Measurements from ENCODE around the gene KLHL29.

Gene KLHL29

DNA sequence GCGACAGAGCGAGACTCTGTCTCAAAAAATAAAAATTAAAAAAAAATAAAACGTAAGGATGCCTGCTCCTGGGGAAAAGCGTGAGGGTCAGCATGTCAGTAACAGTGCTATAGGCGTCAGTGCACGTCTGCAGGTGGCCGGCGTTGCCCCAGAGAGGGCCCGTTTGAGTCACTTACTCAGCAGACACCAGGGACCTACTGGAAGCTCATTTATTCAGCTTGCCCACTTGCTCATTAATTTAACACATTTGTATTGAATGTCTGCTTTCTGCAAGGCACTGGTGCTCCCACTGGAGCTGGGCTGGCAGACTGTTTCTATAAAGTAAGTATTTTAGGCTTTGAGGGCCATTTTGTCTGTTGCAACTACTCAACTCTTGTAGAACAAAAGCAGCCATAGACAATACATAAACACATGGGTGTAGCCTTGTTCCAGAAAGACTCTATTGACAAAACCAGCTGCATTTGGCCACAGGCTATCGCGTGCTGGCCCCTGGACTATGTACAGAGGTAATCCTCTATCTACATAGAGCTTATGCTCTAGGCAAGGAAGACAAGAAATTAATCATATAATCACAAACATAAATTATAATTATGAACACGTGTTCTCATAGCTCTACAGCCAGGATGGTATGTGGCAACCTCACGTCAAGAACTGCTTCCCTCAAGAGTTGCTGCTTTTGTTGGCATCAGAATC, 73.2 kb downstream of the KLHL29 start:
- Histone ChIP-seq H3K27me3 (ENCODE audit: control insufficient read depth, insufficient read depth, low read length) (no peaks in the 10 kb centered on the region), H3K9ac (ENCODE audit: low read depth, low read length) (no peak overlapping the region), H3K4me3 (ENCODE audit: low read depth, low read length) (no peak overlapping the region), H3K36me3 (ENCODE audit: control insufficient read depth, insufficient read depth, low read length) (no peaks in the 10 kb centered on the region), H3K9me3 (ENCODE audit: control insufficient read depth, insufficient read depth, low read length) (no peaks in the 10 kb centered on the region), H3K4me1 (ENCODE audit: control insufficient read depth, insufficient read depth, low read length) (no peaks in the 10 kb centered on the region)

DNA sequence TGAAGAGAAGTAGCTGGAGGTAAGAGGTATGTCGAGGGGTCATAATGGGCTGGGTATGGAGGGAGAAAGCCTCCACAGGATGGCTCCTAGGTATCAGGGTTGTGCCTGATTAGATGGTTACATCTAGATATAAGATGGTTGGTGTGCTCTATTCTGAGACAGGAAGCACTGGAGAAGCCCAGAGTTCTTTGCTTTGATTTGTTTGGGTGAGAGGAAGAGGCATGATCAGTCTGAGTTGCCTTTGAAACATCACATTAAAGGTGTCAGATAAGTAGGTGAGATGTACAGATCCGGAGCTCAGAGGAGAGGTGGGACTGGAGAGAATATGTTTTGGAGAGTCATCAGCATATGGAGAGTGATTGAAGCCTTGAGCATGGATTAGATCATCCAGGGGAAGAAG, 74.1 kb downstream of the KLHL29 start:
- Histone ChIP-seq H3K9me3 (ENCODE audit: control insufficient read depth, insufficient read depth, low read length) (no peaks in the 10 kb centered on the region), H3K27me3 (ENCODE audit: control insufficient read depth, insufficient read depth, low read length) (no peaks in the 10 kb centered on the region), H3K36me3 (ENCODE audit: control insufficient read depth, insufficient read depth, low read length) (no peaks in the 10 kb centered on the region), H3K4me1 (ENCODE audit: control insufficient read depth, insufficient read depth, low read length) (no peaks in the 10 kb centered on the region), H3K4me3 (ENCODE audit: low read depth, low read length) (no peak overlapping the region), H3K9ac (ENCODE audit: low read depth, low read length) (no peak overlapping the region)

DNA sequence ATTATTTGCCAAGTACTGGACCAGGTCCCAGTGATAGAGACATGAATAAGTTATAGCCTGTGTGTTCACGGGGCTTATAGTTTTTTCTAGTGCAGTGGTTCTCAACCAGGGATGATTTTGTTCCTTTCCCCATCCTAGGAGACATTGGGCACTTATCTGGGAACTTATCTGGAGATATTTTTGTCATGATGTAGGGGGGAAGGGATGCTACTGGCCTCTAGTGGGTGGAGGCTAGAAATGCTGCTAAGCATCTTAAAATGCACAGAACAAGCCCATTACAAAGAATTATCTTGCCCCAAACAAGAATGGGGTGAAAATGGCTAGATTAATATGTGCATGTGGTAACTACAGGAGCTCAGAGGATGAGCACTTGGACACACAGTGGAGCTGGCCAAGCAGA, 75.2 kb downstream of the KLHL29 start:
- no peaks in the 10 kb centered on the region for H3K27me3 ChIP-seq (ENCODE audit: control insufficient read depth, insufficient read depth, low read length)
- H3K4me3 ChIP-seq (ENCODE audit: low read depth, low read length), result no peak overlapping the region
- no peak overlapping the region for H3K9ac ChIP-seq (ENCODE audit: low read depth, low read length)
- no peaks in the 10 kb centered on the region for H3K36me3 ChIP-seq (ENCODE audit: control insufficient read depth, insufficient read depth, low read length)
- H3K9me3 ChIP-seq (ENCODE audit: control insufficient read depth, insufficient read depth, low read length), result no peaks in the 10 kb centered on the region
- H3K4me1 ChIP-seq (ENCODE audit: control insufficient read depth, insufficient read depth, low read length), result no peaks in the 10 kb centered on the region

DNA sequence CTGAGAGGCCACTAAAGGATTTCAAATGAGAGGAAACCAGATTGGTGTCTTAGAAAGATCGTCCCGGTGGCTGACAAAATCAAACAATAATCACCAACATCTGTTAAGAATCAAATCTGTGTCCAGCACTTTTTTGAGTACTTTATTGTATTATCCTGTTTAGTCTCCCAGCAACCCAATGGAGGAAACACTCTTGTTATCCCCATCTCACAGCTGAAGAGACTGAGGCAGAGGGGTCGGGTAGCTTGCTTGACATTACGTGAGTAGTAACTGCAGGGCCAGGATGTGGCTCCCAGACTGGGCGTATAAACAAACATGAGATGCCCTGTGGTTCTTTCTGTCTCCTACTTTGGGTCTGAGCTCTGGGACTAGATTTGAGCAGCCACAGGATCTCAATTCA, 76.0 kb downstream of the KLHL29 start:
- no peaks in the 10 kb centered on the region for H3K36me3 ChIP-seq (ENCODE audit: control insufficient read depth, insufficient read depth, low read length)
- no peaks in the 10 kb centered on the region for H3K4me1 ChIP-seq (ENCODE audit: control insufficient read depth, insufficient read depth, low read length)
- no peak overlapping the region for H3K9ac ChIP-seq (ENCODE audit: low read depth, low read length)
- no peaks in the 10 kb centered on the region for H3K27me3 ChIP-seq (ENCODE audit: control insufficient read depth, insufficient read depth, low read length)
- H3K4me3 ChIP-seq (ENCODE audit: low read depth, low read length), result no peak overlapping the region
- H3K9me3 ChIP-seq (ENCODE audit: control insufficient read depth, insufficient read depth, low read length), result no peaks in the 10 kb centered on the region

DNA sequence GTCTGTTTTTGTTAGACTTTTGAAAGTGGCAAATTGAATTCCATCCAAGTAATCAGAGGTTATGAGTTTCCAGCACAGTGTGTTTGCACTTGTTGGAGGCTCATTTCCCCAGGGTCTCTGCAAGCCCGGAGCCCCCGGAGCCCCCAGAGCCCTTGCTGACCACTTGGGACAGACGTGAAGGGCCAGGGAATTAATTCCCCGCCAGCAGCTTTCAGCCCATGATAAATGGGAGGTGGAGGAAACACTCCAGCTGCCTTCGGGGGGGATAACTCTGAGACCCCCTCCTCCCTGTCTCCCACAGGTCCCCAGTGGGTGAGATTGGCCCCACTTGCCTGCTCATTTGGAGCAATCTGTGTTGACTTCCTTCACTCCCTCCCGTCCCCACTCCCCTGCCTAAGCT, 79.2 kb downstream of the KLHL29 start:
- Histone ChIP-seq H3K27me3 (ENCODE audit: control insufficient read depth, insufficient read depth, low read length) (no peaks in the 10 kb centered on the region), H3K4me1 (ENCODE audit: control insufficient read depth, insufficient read depth, low read length) (no peaks in the 10 kb centered on the region)

DNA sequence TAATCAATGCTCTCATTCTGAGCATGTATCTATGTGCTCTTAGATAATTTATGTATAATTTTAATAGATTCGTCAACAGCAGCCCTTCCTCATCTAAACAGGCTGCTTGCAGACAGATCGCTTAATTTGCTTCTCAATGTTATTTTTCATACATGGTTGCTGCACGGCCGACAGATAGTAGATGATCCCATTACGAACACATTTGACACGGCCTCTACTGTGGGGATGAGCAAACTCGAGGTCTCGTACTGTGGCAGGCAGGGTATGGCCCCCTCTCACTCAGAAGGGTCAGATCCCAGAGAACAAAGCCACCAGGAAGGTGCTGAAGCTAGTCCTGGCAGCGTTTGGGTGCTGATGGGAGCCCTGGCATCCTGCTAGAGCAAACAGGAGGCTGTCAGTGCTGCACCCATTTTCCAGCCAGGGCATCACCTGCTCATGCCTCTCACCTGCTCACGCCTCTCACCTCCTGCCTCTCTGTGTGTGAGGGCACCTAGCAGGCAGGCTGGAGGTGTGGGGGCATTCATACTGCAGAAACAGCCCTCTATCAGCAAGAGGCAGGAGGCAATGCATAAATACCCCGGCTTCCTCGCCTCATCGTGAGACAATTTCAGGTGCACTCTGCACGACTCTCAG, 80.0 kb downstream of the KLHL29 start:
- Histone ChIP-seq H3K27me3 (ENCODE audit: control insufficient read depth, insufficient read depth, low read length) (no peaks in the 10 kb centered on the region), H3K9ac (ENCODE audit: low read depth, low read length) (no peak overlapping the region), H3K9me3 (ENCODE audit: control insufficient read depth, insufficient read depth, low read length) (no peaks in the 10 kb centered on the region), H3K4me1 (ENCODE audit: control insufficient read depth, insufficient read depth, low read length) (no peaks in the 10 kb centered on the region), H3K4me3 (ENCODE audit: low read depth, low read length) (no peak overlapping the region), H3K36me3 (ENCODE audit: control insufficient read depth, insufficient read depth, low read length) (no peaks in the 10 kb centered on the region)

More for the DNA sequence above, 79.2 kb downstream of the KLHL29 start:
- H3K9ac ChIP-seq (ENCODE audit: low read depth, low read length), result no peak overlapping the region
- no peaks in the 10 kb centered on the region for H3K36me3 ChIP-seq (ENCODE audit: control insufficient read depth, insufficient read depth, low read length)
- H3K9me3 ChIP-seq (ENCODE audit: control insufficient read depth, insufficient read depth, low read length), result no peaks in the 10 kb centered on the region
- H3K4me3 ChIP-seq (ENCODE audit: low read depth, low read length), result no peak overlapping the region

DNA sequence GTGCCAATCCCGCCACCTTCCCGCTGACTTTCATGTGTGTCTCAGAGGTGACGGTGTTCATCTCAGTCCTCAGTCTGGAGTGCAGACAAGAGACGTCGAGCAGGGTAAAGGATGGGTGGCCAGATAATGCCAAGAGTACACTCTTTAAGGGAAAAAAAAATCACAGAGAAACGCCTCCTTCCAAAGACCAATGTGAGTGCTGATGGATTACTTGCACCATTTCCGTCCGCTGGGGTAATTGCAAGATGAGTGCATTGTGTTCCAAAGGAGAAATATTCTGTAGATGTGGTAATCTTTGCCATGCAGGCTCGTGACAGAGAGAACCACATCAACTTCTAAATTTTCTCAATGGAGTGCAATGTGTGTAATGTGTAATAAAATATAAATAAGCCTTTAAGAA, 81.0 kb downstream of the KLHL29 start:
- Histone ChIP-seq H3K27me3 (ENCODE audit: control insufficient read depth, insufficient read depth, low read length) (no peaks in the 10 kb centered on the region), H3K36me3 (ENCODE audit: control insufficient read depth, insufficient read depth, low read length) (no peaks in the 10 kb centered on the region), H3K9ac (ENCODE audit: low read depth, low read length) (no peak overlapping the region), H3K4me3 (ENCODE audit: low read depth, low read length) (no peak overlapping the region), H3K9me3 (ENCODE audit: control insufficient read depth, insufficient read depth, low read length) (no peaks in the 10 kb centered on the region), H3K4me1 (ENCODE audit: control insufficient read depth, insufficient read depth, low read length) (no peaks in the 10 kb centered on the region)

DNA sequence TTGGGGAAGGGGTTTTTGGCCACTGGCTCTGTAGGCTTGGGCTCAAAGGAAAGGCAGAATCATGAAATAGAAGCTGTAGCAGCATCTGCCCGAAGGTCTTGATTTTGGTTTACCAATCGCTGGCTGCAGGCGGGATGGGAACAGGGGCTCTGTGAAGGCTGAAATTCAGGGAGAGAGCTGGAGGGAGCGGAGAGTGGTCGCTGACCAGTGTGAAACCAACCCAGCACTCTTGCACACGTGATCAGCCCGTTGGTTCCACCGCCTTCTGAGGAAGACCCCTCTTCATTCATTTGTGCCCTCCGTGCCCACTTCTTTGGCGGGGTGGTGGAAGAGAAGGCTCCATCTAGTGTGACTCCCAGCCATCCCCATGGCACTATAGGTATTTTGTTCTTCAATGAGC, 82.6 kb downstream of the KLHL29 start:
- Histone ChIP-seq H3K27me3 (ENCODE audit: control insufficient read depth, insufficient read depth, low read length) (no peaks in the 10 kb centered on the region), H3K36me3 (ENCODE audit: control insufficient read depth, insufficient read depth, low read length) (no peaks in the 10 kb centered on the region), H3K9me3 (ENCODE audit: control insufficient read depth, insufficient read depth, low read length) (no peaks in the 10 kb centered on the region)

DNA sequence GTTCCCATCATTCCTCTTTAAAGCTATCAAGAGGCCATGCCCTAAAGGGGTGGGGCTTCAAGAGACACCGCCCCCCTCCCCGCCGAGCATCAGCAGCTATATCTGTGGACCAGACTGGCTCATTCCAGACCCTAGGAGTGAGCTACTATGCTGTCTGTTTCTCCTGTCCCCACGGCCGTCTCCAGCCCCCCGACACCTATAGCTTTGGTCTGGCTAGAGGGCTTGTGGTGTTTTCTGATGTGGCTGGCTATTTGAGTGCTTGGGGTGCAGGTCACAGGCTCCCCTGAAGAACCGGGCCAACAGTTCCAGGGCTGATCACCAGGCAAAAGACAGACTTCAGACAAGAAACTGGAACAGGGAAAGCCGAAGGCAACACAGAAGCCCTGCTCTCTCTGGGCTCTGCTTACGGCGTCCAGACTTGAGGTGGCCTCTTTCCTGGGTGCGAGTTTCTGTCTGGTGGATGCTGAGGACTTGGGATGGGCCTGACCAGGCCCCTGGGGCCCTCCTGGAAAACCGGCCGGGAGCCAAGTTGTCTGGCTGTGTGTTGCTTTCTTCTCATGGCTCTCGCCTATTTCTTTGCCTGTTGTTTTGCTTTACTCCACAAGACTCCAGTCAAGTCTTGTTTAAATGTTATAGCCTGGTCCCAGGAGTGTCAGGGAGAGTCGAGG, 83.6 kb downstream of the KLHL29 start:
- Histone ChIP-seq H3K9me3 (ENCODE audit: control insufficient read depth, insufficient read depth, low read length) (no peaks in the 10 kb centered on the region), H3K36me3 (ENCODE audit: control insufficient read depth, insufficient read depth, low read length) (no peaks in the 10 kb centered on the region), H3K4me3 (ENCODE audit: low read depth, low read length) (no peak overlapping the region), H3K4me1 (ENCODE audit: control insufficient read depth, insufficient read depth, low read length) (no peaks in the 10 kb centered on the region), H3K27me3 (ENCODE audit: control insufficient read depth, insufficient read depth, low read length) (peaks cover 2% of the 10 kb centered on the region), H3K9ac (ENCODE audit: low read depth, low read length) (no peak overlapping the region)

More for the DNA sequence above, 82.6 kb downstream of the KLHL29 start:
- Histone ChIP-seq H3K9ac (ENCODE audit: low read depth, low read length) (no peak overlapping the region), H3K4me1 (ENCODE audit: control insufficient read depth, insufficient read depth, low read length) (no peaks in the 10 kb centered on the region), H3K4me3 (ENCODE audit: low read depth, low read length) (no peak overlapping the region)

DNA sequence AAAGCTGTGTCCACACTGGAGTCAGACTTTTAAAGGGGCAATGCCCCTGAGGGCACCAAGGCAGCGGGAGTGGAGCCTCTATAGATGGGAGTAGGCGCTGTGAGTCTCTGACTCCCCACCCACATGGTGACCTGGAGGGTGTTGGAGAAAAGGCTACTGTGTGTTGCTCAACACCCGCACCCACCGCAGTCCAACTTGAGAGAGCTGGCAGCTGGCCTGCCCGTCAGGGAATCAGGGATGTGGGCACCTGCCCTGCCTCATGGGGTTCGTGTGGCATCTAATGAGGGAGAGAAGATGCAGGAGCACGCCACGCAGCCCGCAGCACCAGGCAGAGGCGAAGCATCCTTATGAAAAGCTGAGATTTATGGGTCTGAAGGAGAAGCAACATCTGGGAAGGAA, 84.2 kb downstream of the KLHL29 start:
- H3K4me3 ChIP-seq (ENCODE audit: low read depth, low read length), result no peak overlapping the region
- peaks cover 5% of the 10 kb centered on the region for H3K27me3 ChIP-seq (ENCODE audit: control insufficient read depth, insufficient read depth, low read length)
- no peak overlapping the region for H3K9ac ChIP-seq (ENCODE audit: low read depth, low read length)
- H3K36me3 ChIP-seq (ENCODE audit: control insufficient read depth, insufficient read depth, low read length), result no peaks in the 10 kb centered on the region
- H3K4me1 ChIP-seq (ENCODE audit: control insufficient read depth, insufficient read depth, low read length), result no peaks in the 10 kb centered on the region
- no peaks in the 10 kb centered on the region for H3K9me3 ChIP-seq (ENCODE audit: control insufficient read depth, insufficient read depth, low read length)

DNA sequence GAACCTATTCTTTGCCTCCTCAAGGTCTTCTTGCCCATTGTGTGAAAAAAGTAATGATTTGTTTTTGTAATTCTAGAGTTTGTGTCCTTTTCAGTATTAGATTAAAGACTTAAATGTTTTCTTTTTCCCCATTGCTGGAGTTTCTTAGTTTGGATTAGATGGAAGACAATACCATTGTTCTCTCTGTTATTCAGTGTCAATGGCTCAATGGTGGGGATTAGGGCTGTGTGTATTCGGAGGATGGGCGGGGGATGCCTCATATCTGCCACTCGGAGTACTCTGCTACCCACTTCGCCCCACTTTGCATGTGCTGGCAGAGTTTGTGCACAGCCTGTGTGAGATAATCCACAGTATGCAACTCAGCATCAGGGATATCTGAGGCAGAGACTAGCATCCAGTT, 90.1 kb downstream of the KLHL29 start:
- no peak overlapping the region for H3K9ac ChIP-seq (ENCODE audit: low read depth, low read length)
- no peaks in the 10 kb centered on the region for H3K36me3 ChIP-seq (ENCODE audit: control insufficient read depth, insufficient read depth, low read length)
- peaks cover 19% of the 10 kb centered on the region for H3K4me1 ChIP-seq (ENCODE audit: control insufficient read depth, insufficient read depth, low read length)
- peaks cover 5% of the 10 kb centered on the region for H3K27me3 ChIP-seq (ENCODE audit: control insufficient read depth, insufficient read depth, low read length)
- no peaks in the 10 kb centered on the region for H3K9me3 ChIP-seq (ENCODE audit: control insufficient read depth, insufficient read depth, low read length)
- no peak overlapping the region for H3K4me3 ChIP-seq (ENCODE audit: low read depth, low read length)

DNA sequence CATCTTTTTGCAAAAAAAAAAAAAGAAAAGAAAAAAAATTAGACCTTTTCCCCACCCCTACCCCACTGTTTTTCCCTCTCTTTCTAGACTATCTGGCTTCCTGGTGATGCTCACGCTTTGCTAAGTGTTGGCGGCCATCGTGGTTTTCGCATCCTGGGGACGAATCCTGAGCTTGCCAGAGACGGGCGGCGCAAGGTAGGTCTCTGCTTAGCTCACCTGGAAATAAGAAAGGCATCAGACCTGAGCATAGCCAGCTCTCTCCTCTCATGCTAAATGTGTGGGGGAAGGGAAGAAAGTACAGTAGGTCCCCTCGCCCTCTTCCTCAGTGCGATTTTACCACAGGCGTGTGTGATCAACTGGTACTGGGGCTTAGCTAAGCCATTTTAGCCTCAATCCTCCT, 90.5 kb downstream of the KLHL29 start:
- H3K27me3 ChIP-seq (ENCODE audit: control insufficient read depth, insufficient read depth, low read length), result peaks cover 5% of the 10 kb centered on the region
- no peak overlapping the region for H3K9ac ChIP-seq (ENCODE audit: low read depth, low read length)
- H3K9me3 ChIP-seq (ENCODE audit: control insufficient read depth, insufficient read depth, low read length), result no peaks in the 10 kb centered on the region
- peaks cover 20% of the 10 kb centered on the region for H3K4me1 ChIP-seq (ENCODE audit: control insufficient read depth, insufficient read depth, low read length)
- no peaks in the 10 kb centered on the region for H3K36me3 ChIP-seq (ENCODE audit: control insufficient read depth, insufficient read depth, low read length)
- peak overlapping the region; percentile 15 for H3K4me3 ChIP-seq (ENCODE audit: low read depth, low read length)
